Activated naive CD4-positive, alpha-beta T cell treated with anti-CD3 and anti-CD28 coated beads for 36 hours (primary cell): ENCODE data around the gene KTI12. TPM values are rescaled to one million over a fixed set of nuclear protein-coding genes. Genes with fewer than 3 reads are reported as not detected.

Experiments used
- total RNA-seq, 2 experiments: library from RNA; stranded (reverse); gene quantifications; one replicate each; pipeline ENCODE4 v1.2.3, GENCODE V29; 2021

KTI12 gene
- total RNA-seq, 2 experiments from 2014 or later = 7.3 to 7.6 TPM

Other genes starting within 250 kb of the KTI12 start
- 100 to 1,000 TPM; 136 to 145 TPM for gene NRDC, start 155.1 kb downstream of the KTI12 start, total RNA-seq
- gene RAB3B, start 43.1 kb downstream of the KTI12 start, total RNA-seq = under 1 TPM; 0.10 to 0.12 TPM
- gene TXNDC12, start 21.4 kb upstream of the KTI12 start, total RNA-seq = 10 to 100 TPM; 32.4 to 44.0 TPM
- gene BTF3L4, start 22.5 kb upstream of the KTI12 start, total RNA-seq = 10 to 100 TPM; 38.4 to 38.7 TPM
- gene ZFYVE9, start 108.3 kb upstream of the KTI12 start, total RNA-seq = 1 to 10 TPM; 3.0 to 3.5 TPM